K562 (cell line): ENCODE measurements around the gene OR4D2. TPM values are rescaled to one million over a fixed set of nuclear protein-coding genes. Genes with fewer than 3 reads are reported as not detected.

Experiments
- BMI1 ChIP-seq: fragments of 150-350 bp; IDR thresholded peaks from 2 replicates; pipeline ENCODE4 v1.6.1; 2014; ENCODE audit warnings: low read length
- CC2D1A ChIP-seq: fragments of 450-650 bp; IDR thresholded peaks from 2 replicates; pipeline ENCODE4 v1.6.1; 2017; ENCODE audit warnings: mild to moderate bottlenecking
- CREB1 ChIP-seq, 2 experiments: sonication (generic) in 1 of 2; formaldehyde crosslinking in 1 of 2; IDR thresholded peaks; 2 replicates each; pipeline versions ENCODE4 v1.6.1 to v1.8.0; 2012 to 2022; ENCODE audit warnings: inconsistent platforms in 1 of 2, mild to moderate bottlenecking in 1 of 2, missing genetic modification reagents in 1 of 2, moderate library complexity in 1 of 2
- EHMT2 ChIP-seq: fragments of 450-650 bp; IDR thresholded peaks from 2 replicates; pipeline ENCODE4 v1.6.1; 2018; ENCODE audit warnings: antibody characterized with exemption
- GABPA ChIP-seq: fragments of 200-800 bp; sonication (Bioruptor generic); conservative IDR thresholded peaks from 2 replicates; pipeline ENCODE4 v1.6.1; 2016; ENCODE audit warnings: low read depth, missing genetic modification characterization, missing compliant biosample characterization
- HDAC1 ChIP-seq, 2 experiments: fragments of 450-650 bp; IDR thresholded peaks; 2 replicates each; pipeline ENCODE4 v1.6.1; 2016 to 2017; ENCODE audit warnings: inconsistent platforms in 1 of 2, mild to moderate bottlenecking in 1 of 2, moderate library complexity in 1 of 2
- HDAC2 ChIP-seq: fragments of 450-650 bp; IDR thresholded peaks from 2 replicates; pipeline ENCODE4 v1.6.1; 2016; ENCODE audit warnings: mild to moderate bottlenecking
- LARP7 ChIP-seq: fragments of 450-650 bp; IDR thresholded peaks from 2 replicates; pipeline ENCODE4 v1.6.1; 2016
- MBD2 ChIP-seq: sonication (generic); IDR thresholded peaks from 2 replicates; pipeline ENCODE4 v1.6.1; 2016; ENCODE audit warnings: low read depth, borderline replicate concordance
- NRF1 ChIP-seq, 2 experiments: fragments of 450-650 bp; IDR thresholded peaks in 1 of 2; conservative IDR thresholded peaks in 1 of 2; 2 replicates each; pipeline ENCODE4 v1.6.1; 2014; ENCODE audit warnings: mild to moderate bottlenecking in 2 of 2
- PHB ChIP-seq: fragments of 250-450 bp; sonication (Bioruptor Pico); IDR thresholded peaks from 2 replicates; pipeline ENCODE4 v1.5.0; 2021
- SAP30 ChIP-seq: fragments of 200-600 bp; sonication (generic); IDR thresholded peaks from 2 replicates; pipeline ENCODE4 v1.6.1; 2012; ENCODE audit warnings: borderline replicate concordance, low read depth, mild to moderate bottlenecking, moderate library complexity, low read length, control low read depth, inconsistent platforms; ENCODE audit not compliant: insufficient read depth, poor library complexity, severe bottlenecking
- SOX6 ChIP-seq: fragments of 450-650 bp; IDR thresholded peaks from 2 replicates; pipeline ENCODE4 v1.6.1; 2014; ENCODE audit warnings: mild to moderate bottlenecking
- SRSF3 ChIP-seq: fragments of 200-400 bp; formaldehyde crosslinking; IDR thresholded peaks from 2 replicates; pipeline ENCODE4 v1.6.1; 2016; ENCODE audit warnings: mild to moderate bottlenecking, low read length, moderate library complexity; ENCODE audit not compliant: insufficient read depth
- ZFX ChIP-seq: sonication (generic); formaldehyde crosslinking; IDR thresholded peaks from 2 replicates; pipeline ENCODE4 v1.8.0; 2022; ENCODE audit warnings: mild to moderate bottlenecking, missing genetic modification reagents, moderate library complexity
- ZNF347 ChIP-seq: fragments of 450-650 bp; formaldehyde crosslinking; IDR thresholded peaks from 2 replicates; pipeline ENCODE4 v1.4.0; 2020; ENCODE audit warnings: low read depth, mild to moderate bottlenecking, moderate library complexity
- ZNF76 ChIP-seq: fragments of 250-450 bp; sonication (Bioruptor Pico); IDR thresholded peaks from 2 replicates; pipeline ENCODE4 v1.4.0; 2020; ENCODE audit warnings: mild to moderate bottlenecking, moderate library complexity, borderline replicate concordance
- polyA plus RNA-seq, 8 experiments: library from polyadenylated mRNA; depleted of rRNA in 4 of 8; stranded (reverse) in 5 of 8; unstranded in 3 of 8; fragments of >200 nt; fragmentation: Nextera tagmentation in 2 of 8; fragmentation: Illumina TruSeq in 1 of 8; extraction: Ambion mirVana in 2 of 8; extraction: Trizol in 1 of 8; gene quantifications; 2 replicates each; pipeline versions ENCODE4 v1.2.1 to v1.2.3, GENCODE V29; 2011 to 2014; ENCODE audit warnings: inconsistent platforms in 1 of 8, missing spikeins in 1 of 8
- total RNA-seq, 7 experiments: library from RNA; depleted of rRNA in 6 of 7; stranded (reverse); fragments of >200 nt in 6 of 7; fragmentation: Illumina TruSeq in 2 of 7; extraction: Trizol in 2 of 7; gene quantifications; 2 replicates each; pipeline versions ENCODE4 v1.2.1 to v1.2.3, GENCODE V29; 2011 to 2021; ENCODE audit warnings: low replicate concordance in 1 of 7
- TF ChIP-seq, protein P1 (sequence below): fragments of 450-650 bp; IDR thresholded peaks from 2 replicates; pipeline ENCODE4 v1.6.1; 2016
- TF ChIP-seq, protein P2 (sequence below): fragments of 450-650 bp; conservative IDR thresholded peaks from 2 replicates; pipeline ENCODE4 v1.6.1; 2016; ENCODE audit warnings: missing genetic modification characterization, low read depth, mild to moderate bottlenecking, missing compliant biosample characterization, moderate library complexity
- TF ChIP-seq, protein P3 (sequence below): sonication (generic); formaldehyde crosslinking; IDR thresholded peaks from 2 replicates; pipeline ENCODE4 v1.8.0; 2022; ENCODE audit warnings: mild to moderate bottlenecking, low read depth, missing genetic modification reagents
- TF ChIP-seq, protein P4 (sequence below): fragments of 450-650 bp; IDR thresholded peaks from 2 replicates; pipeline ENCODE4 v1.6.1; 2017; ENCODE audit warnings: mild to moderate bottlenecking, moderate library complexity
- TF ChIP-seq, protein P5 (sequence below): sonication (generic); formaldehyde crosslinking; IDR thresholded peaks from 2 replicates; pipeline ENCODE4 v1.9.0; 2022; ENCODE audit warnings: mild to moderate bottlenecking, missing genetic modification reagents

OR4D2 gene
- total and polyA plus RNA-seq, 9 of the 15 experiments (the other 6 are each of a cell fraction or from before 2014, with no cell fraction given) = not detected

DNA sequence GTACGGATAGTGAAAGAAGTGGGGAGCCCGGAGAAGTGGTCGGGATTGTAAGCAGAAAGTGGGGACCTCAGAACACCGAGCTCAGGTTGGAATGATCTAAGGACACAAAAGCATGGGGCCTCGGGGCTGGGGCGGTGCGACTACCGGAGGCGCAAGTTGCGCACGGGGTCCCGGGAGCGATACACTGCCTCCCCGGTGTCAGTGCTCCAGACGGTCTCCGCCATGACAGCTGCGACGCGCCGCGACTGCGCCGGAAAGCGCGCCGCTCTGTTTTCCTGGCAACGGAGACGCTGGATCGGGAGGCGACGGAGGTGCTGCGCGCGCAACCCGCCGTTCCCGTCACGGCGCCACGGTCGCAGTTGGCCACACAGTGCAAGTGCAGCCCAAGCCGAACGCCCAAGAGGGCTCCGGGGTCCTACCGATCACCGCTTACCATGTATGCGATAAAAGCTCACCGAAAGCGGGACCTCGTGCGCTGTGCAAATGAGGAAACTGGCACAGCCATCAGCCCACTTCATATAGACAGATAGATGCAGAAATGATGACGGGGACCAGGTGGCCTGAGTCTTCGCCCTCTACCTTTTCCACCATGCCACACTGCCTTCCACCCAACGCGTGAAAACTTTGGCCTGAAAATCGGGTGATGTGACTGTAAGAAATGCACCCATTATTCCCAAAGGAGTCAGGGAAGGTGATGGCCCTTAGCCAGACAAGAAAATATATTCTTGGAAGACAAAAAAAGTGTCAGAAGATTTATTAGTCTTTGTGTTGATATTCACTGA, 52.4 kb downstream of the OR4D2 start, which contains the start of gene MKS1 (continued):
- TF ChIP-seq, protein P1, sequence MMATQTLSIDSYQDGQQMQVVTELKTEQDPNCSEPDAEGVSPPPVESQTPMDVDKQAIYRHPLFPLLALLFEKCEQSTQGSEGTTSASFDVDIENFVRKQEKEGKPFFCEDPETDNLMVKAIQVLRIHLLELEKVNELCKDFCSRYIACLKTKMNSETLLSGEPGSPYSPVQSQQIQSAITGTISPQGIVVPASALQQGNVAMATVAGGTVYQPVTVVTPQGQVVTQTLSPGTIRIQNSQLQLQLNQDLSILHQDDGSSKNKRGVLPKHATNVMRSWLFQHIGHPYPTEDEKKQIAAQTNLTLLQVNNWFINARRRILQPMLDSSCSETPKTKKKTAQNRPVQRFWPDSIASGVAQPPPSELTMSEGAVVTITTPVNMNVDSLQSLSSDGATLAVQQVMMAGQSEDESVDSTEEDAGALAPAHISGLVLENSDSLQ = peak; percentile 58; the same call in 1 of the 2 replicates
- TF ChIP-seq GABPA (tag) = peak; percentile 74
- TF ChIP-seq HDAC2 = no peak
- peak; percentile 64 for TF ChIP-seq SAP30
- no peak for TF ChIP-seq ZNF347 (CRISPR knock-in tag)
- peak; percentile 94 to 95 for TF ChIP-seq NRF1 (conservative IDR thresholded peaks at IDR 0.05 in 1 of 2, IDR thresholded peaks at IDR 0.05 in 1 of 2)
- TF ChIP-seq HDAC1 (IDR thresholded peaks at IDR 0.05) = peak in 1 of 2 experiments; percentile 80; a peak in 1 of 4 replicates
- TF ChIP-seq, protein P2, sequence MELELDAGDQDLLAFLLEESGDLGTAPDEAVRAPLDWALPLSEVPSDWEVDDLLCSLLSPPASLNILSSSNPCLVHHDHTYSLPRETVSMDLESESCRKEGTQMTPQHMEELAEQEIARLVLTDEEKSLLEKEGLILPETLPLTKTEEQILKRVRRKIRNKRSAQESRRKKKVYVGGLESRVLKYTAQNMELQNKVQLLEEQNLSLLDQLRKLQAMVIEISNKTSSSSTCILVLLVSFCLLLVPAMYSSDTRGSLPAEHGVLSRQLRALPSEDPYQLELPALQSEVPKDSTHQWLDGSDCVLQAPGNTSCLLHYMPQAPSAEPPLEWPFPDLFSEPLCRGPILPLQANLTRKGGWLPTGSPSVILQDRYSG = peak; percentile 78; the same call in 1 of the 2 replicates
- no peak for TF ChIP-seq CC2D1A
- peak; percentile 60; the same call in 1 of the 2 replicates for TF ChIP-seq EHMT2
- TF ChIP-seq SRSF3 = no peak
- peak; percentile 80; the same call in 1 of the 2 replicates for TF ChIP-seq MBD2
- no peak for TF ChIP-seq SOX6
- TF ChIP-seq ZFX (CRISPR knock-in tag) = peak; percentile 71
- TF ChIP-seq CREB1 (IDR thresholded peaks at IDR 0.05) = peak; percentile 95
- peak; percentile 96 for TF ChIP-seq CREB1 (CRISPR knock-in tag; IDR thresholded peaks at IDR 0.05)
- TF ChIP-seq BMI1 = 0 out of 2 replicates have a peak, but pooled peaks have one; percentile 31
- TF ChIP-seq, protein P3, sequence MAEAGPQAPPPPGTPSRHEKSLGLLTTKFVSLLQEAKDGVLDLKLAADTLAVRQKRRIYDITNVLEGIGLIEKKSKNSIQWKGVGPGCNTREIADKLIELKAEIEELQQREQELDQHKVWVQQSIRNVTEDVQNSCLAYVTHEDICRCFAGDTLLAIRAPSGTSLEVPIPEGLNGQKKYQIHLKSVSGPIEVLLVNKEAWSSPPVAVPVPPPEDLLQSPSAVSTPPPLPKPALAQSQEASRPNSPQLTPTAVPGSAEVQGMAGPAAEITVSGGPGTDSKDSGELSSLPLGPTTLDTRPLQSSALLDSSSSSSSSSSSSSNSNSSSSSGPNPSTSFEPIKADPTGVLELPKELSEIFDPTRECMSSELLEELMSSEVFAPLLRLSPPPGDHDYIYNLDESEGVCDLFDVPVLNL (CRISPR knock-in tag) = no peak
- no peak for TF ChIP-seq PHB (CRISPR knock-in tag)
- no peak for TF ChIP-seq LARP7
- TF ChIP-seq, protein P4, sequence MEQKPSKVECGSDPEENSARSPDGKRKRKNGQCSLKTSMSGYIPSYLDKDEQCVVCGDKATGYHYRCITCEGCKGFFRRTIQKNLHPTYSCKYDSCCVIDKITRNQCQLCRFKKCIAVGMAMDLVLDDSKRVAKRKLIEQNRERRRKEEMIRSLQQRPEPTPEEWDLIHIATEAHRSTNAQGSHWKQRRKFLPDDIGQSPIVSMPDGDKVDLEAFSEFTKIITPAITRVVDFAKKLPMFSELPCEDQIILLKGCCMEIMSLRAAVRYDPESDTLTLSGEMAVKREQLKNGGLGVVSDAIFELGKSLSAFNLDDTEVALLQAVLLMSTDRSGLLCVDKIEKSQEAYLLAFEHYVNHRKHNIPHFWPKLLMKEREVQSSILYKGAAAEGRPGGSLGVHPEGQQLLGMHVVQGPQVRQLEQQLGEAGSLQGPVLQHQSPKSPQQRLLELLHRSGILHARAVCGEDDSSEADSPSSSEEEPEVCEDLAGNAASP = no peak
- TF ChIP-seq, protein P5, sequence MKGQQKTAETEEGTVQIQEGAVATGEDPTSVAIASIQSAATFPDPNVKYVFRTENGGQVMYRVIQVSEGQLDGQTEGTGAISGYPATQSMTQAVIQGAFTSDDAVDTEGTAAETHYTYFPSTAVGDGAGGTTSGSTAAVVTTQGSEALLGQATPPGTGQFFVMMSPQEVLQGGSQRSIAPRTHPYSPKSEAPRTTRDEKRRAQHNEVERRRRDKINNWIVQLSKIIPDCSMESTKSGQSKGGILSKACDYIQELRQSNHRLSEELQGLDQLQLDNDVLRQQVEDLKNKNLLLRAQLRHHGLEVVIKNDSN (CRISPR knock-in tag) = 0 out of 2 replicates have a peak, but pooled peaks have one; percentile 23
- TF ChIP-seq ZNF76 = no peak
